NK-92 (cell line): Measurements from ENCODE around the gene CYP2A13.
"Not testable (repeated sequence)": the region's sequence is repeated elsewhere in the genome, so short reads cannot be mapped to it uniquely, and the experiment has no call there.

Experiments used
- DNase-seq: peaks from one replicate; lab custom pipeline; 2025; ENCODE audit not compliant: unreplicated experiment; lab: John Stamatoyannopoulos, UW

The CYP2A13 gene

GRCh38 chr19:41088151-41088550 lies at the start of gene CYP2A13:
Gene CYP2A13, plus strand, starts transcription at chr19:41088451. Its CDS starts 21 bp downstream, at chr19:41088472.
- no peak for DNase-seq

GRCh38 chr19:41039806-41040205 lies 48.4 kb upstream of the CYP2A13 start:
- no peak for DNase-seq

- not testable (repeated sequence) for DNase-seq
Observed at GRCh38 chr19:41045095-41045494, 43.2 kb upstream of the CYP2A13 start.

- no peak for DNase-seq
Observed at GRCh38 chr19:41050426-41050825, 37.8 kb upstream of the CYP2A13 start.

GRCh38 chr19:41052162-41052561 lies 36.1 kb upstream of the CYP2A13 start:
- DNase-seq = not testable (repeated sequence)

- not testable (repeated sequence) for DNase-seq
Observed at GRCh38 chr19:41053331-41053730, 34.9 kb upstream of the CYP2A13 start.

- DNase-seq = no peak
Observed at GRCh38 chr19:41064974-41065569, 23.2 kb upstream of the CYP2A13 start.

- no peak for DNase-seq
Observed at GRCh38 chr19:41076286-41076685, 12.0 kb upstream of the CYP2A13 start.

- no peak for DNase-seq
Observed at GRCh38 chr19:41083516-41083915, 4.7 kb upstream of the CYP2A13 start.

GRCh38 chr19:41085748-41086415 lies 2.4 kb upstream of the CYP2A13 start:
- DNase-seq = no peak

- DNase-seq = no peak
Observed at GRCh38 chr19:41089959-41090358, 1.7 kb downstream of the CYP2A13 start.

GRCh38 chr19:41095703-41096102 lies 7.5 kb downstream of the CYP2A13 start:
- DNase-seq = no peak

GRCh38 chr19:41096353-41096752 lies 8.1 kb downstream of the CYP2A13 start:
- DNase-seq = no peak

- no peak for DNase-seq
Observed at GRCh38 chr19:41097302-41097701, 9.1 kb downstream of the CYP2A13 start.

- no peak for DNase-seq
Observed at GRCh38 chr19:41098762-41099161, 10.5 kb downstream of the CYP2A13 start.

- not testable (repeated sequence) for DNase-seq
Observed at GRCh38 chr19:41102210-41102609, 14.0 kb downstream of the CYP2A13 start.

GRCh38 chr19:41106177-41106576 lies 17.9 kb downstream of the CYP2A13 start:
- DNase-seq = no peak

GRCh38 chr19:41111296-41111695 lies 23.0 kb downstream of the CYP2A13 start:
- no peak for DNase-seq

GRCh38 chr19:41111750-41112295 lies 23.6 kb downstream of the CYP2A13 start:
- no peak for DNase-seq

GRCh38 chr19:41112728-41113290 lies 24.6 kb downstream of the CYP2A13 start:
- DNase-seq = no peak

- no peak for DNase-seq
Observed at GRCh38 chr19:41114132-41114531, 25.9 kb downstream of the CYP2A13 start, which contains the start of gene CYP2F1. Gene CYP2F1, plus strand, starts transcription at chr19:41114432. Its CDS starts 1,757 bp downstream, at chr19:41116189.

GRCh38 chr19:41116261-41116660 lies 28.0 kb downstream of the CYP2A13 start:
- DNase-seq = no peak
